ENCODE results near the gene HNF4A.
"Not testable (repeated sequence)": the region's sequence is repeated elsewhere in the genome, so short reads cannot be mapped to it uniquely, and the experiment has no call there.

HNF4A gene

GRCh38 chr20:44447827-44448419 lies 92.4 kb downstream of the HNF4A start:
- no peak for DNase-seq

DNA sequence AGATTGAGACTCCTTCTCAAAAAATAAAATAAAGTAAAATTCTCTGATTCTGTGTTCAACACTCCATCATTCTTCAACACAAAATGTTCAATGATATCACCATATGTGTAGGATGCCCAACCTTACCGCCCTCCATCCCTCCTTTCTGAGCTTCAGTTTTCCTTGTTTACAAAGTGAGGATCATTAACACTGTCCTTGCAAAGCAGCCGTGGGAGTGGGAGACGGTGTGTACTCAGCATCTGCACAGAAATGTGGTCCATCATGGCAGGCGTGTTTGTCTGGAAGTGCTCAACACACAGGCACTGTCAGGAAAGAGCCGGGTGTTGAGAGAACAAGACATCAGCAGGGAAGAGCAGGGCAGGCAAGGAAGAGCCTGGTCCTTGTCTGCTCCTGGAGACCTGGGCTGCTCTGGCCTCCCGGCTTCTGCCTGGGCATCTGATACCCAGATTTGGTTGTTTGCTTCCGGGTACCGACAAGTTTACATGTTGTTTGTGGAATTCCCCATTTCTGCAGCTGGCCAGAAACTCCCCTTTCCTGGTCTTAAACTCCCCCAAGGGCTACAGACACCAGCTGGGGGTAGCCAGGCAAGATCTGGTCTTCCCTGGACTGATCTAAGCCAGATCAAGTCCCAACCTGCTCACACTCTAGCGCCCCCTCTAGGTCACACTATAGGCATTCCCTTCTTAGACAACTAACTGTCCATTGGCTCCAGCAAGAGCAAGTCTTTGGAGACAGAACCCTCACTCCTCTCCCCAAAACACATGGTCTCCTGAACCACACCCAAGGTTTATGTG lies 93.5 kb downstream of the HNF4A start:
- peak in 1 of 2 experiments; percentile 26 for DNase-seq

DNA sequence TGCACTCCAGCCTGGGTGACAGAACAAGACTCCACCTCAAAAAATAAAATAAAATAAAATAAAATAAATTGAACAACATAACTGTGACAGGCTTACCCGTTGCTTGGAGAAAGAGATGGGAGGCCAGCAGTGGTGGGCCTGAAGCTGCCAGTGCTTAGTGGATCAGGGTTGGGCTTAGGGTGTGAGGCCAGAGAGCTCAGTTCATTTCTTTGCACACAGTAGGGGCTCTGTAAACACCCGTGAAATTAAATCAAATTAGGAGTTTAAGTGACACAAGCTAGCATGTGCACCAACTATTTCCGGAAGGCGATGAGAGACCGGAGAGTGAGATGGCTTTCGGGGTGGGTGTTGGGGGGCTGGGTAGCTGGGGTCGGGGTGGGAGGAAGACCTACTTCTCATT lies 94.4 kb downstream of the HNF4A start:
- no peak for DNase-seq

GRCh38 chr20:44450281-44450889 lies 94.9 kb downstream of the HNF4A start:
- no peak for DNase-seq

- DNase-seq, result no peak
Observed at GRCh38 chr20:44450903-44451450, 95.5 kb downstream of the HNF4A start.

DNA sequence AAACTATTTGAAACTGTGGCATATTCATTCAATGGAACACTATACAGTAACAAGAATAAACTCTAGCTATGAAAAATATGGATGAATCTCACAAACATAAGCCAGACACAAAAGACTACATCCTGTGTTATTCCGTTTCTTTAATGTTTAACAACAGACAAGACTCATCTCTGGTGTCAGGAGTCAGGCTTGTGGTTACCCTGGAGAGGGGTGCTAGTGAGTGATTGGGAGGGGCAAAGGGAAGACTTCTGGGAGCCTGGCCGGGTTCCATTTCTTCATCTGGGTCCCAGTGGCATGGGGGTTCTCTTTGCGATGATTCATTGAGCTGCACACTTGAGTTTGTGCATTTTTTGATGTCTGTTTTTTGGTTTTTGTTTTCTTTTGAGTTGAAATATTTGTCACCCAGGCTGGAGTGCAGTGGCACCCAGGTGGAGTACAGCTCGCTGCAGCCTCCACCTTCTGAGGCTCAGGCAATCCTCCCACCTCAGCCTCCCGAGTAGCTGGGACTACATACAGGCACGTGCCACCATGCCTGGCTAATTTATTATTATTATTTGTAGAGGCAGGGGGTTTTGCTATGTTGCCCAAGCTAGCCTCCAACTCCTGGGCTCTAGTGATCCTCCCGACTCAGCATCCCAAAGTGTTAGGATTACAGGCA lies 98.9 kb downstream of the HNF4A start:
- no peak for DNase-seq

- no peak for DNase-seq
Observed at GRCh38 chr20:44455126-44455525, 99.6 kb downstream of the HNF4A start.

GRCh38 chr20:44456611-44457010 lies 101.1 kb downstream of the HNF4A start:
- no peak for DNase-seq

- no peak for DNase-seq
Observed at GRCh38 chr20:44457016-44457415, 101.5 kb downstream of the HNF4A start.

DNA sequence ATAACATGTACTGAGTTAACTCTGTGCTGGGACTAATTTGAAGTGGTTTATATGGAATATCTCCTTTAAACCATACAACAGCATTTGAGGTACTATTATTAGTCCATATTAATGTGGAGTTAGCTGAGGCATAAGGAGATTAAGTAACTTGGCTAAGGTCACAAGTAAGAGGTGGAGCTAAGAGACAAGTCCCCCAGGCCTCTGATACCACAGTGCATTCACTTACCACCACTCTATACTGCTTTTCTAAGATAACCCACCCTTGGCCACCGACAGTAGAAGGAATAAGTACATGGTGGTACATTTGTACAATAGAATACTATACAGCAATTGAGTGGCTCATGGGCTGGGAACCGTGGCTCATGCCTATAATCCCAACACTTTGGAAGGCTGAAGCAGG lies 103.8 kb downstream of the HNF4A start:
- no peak for DNase-seq

DNA sequence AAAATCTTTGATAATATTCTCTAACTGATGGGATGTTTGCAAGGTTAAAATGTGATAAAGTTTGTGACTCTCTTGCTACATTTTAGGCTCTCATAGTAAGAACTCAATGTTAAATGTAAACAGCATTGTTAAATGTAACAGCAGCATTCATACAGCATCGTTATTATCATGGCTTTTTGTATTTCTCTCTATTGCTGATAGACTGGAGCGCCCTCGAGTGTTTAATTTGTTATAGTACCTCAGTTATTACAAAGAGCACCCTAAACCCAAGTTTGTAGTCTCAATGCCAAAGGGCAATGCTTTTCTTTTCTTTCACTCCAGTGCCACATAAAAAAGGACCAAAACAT lies 105.3 kb downstream of the HNF4A start:
- DNase-seq, result peak in 1 of 2 experiments; percentile 47

DNA sequence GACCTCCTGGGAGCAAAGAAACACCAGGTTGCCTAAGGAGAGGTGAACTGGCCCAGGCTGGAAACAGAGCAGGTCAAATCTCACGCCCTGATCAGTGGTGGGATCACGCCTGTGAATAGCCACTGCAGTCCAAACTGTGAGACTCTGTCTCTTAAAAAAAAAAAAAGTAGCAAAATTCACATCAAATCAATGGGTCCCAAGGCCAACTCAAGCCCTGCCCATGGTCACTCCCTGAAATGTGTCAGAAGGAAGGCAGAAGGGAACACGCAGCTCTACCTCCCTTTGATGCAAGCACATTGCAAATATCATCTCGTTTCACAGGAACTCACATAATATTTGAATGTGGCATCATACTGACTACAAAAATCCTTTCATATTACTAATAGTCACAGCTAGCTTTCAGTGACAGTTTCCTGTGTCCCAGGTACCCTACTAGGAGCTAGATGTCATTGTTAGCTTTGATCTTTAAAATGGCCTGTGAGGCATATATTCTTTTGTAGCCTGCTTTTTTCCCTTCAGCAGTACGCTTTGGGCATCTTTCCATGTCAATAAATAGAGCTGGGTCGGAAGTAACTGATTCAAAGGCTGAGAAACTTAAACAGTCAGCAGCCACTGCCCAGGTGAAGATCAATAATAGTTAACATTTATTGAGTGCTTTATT lies 105.8 kb downstream of the HNF4A start:
- DNase-seq, result no peak

DNA sequence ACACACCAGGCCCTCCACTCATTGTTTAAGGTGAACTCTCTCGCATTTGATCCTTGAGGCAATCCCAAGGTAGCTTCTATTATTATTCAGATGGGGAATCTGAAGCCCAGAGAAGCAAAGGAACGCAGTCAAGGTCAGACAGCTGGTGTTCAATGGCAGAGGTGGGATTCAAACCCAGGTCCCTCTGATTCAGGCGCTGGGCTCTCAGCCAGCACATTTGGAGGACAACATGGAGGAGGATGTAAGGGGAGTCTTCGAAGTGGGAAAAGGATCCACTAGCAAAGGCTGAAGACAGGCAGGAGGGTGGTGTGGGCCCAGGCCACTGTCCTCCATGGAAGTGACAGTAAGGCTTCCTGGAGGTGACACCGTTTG lies 106.3 kb downstream of the HNF4A start:
- no peak for DNase-seq

DNA sequence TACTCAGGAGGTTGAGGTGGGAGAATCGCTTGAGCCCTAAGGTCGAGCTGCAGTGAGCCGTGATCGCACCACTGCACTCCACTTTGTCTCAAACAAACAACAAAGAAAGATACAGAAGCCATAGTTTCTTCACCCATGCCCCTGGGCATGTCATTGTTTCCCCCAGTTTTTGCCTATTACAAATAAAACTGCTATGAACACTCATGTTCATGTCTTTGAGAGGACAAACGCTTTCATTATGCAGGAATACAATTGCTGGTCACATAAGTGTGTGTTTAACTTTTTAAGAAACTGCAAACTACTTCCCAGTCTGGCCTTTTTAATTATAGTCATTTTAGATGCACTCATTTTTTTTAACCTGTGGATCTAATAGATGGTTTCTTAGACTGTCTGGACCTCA lies 108.0 kb downstream of the HNF4A start:
- DNase-seq, result no peak

DNA sequence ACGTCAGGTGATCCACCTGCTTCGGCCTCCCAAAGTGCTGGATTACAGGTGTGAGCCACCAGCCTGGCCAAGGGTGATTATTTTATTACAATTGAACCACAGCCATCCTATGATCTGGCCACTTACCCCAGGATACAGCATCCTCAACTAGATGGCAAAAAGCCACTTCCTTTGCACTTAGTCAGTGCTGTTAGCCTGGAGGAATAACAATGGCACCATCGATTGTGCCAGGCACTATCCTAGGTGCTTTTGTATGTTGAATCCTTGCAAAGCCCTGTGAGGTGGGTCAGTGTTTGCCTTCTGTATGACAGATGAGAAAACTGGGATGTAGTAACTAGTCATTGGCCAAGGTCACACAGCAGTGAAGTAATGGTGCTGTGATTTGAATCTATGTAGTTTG lies 109.0 kb downstream of the HNF4A start:
- no peak for DNase-seq

DNA sequence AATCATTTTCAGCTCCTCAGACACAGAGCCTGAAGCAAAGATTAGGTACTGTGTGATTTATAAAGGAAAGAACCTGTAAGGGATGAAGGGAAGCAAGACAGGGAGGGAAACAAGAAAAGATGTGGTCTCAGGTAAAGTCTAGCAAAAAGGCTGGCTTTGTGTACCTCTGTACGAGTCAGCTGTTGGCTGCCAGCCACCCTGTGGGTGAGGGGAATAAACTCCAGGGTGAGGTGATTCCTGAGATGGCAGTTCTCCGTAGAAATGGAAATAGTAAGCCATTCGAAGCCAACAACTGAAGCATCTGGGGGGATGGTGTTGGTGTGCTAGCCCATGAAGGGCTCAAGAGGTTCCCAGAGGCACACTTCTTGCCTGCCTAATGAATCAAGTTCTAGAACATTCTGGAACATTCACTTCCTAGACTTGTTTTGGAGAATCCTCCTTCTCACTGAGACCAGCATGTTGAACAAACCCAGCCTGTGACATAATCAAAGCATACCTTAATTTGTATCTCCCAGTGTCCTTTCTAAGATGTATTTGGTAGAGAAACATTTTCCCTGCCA lies 109.6 kb downstream of the HNF4A start:
- no peak for DNase-seq

GRCh38 chr20:44467289-44467883 lies 111.9 kb downstream of the HNF4A start:
- no peak for DNase-seq

- DNase-seq, result no peak
Observed at GRCh38 chr20:44468044-44468782, 112.7 kb downstream of the HNF4A start.

GRCh38 chr20:44470327-44470726 lies 114.8 kb downstream of the HNF4A start:
- no peak for DNase-seq

DNA sequence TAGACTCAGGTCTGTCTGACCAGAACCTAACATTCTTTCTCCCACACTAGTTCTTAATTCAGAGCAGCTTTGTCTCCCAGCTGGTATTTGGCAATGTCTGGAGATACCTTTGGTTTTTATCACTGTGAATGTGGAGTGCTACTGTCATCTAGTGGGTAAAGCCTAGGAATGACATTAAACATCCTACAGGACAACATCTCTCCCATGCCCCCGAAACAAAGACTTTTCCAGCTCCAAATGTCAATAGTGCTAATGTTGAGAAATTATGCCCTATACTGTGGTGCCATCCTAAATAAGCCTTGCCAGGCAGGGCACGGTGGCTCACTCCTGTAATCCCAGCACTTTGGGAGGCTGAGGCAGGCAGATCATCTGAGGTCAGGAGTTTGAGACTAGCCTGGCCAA lies 116.0 kb downstream of the HNF4A start:
- DNase-seq, result peak in 1 of 2 experiments; percentile 39

DNA sequence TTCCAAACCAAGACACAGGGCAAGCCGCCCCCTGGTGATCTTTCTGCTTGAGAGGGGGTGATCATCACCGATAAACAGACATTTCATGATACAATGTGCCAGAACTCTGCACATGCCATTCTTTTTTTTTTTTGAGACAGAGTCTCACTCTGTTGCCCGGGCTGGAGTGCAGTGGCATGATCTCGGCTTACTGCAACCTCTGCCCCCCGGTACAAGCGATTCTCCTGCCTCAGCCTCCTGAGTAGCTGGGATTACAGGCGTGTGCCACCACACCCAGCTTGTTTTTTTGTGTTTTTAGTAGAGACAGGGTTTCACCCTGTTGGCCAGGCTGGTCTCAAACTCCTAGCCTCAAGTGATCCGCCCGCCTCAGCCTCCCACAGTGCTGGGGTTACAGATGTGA lies 116.8 kb downstream of the HNF4A start:
- not testable (repeated sequence) for DNase-seq

GRCh38 chr20:44475372-44475693 lies 119.8 kb downstream of the HNF4A start:
- DNase-seq, result no peak
